Kidney (tissue), 14 donors: ENCODE results near the gene VAMP8. TPM values are rescaled to one million over a fixed set of nuclear protein-coding genes. Genes with fewer than 3 reads are reported as not detected.

Experiments
- DNase-seq, 5 donors: peaks; one replicate each; pipeline ENCODE4 v3.0.0-alpha.2; 2013 to 2020
- FAIRE-seq: peaks from 2 replicates; lab custom pipeline; 2012; peaks lifted over from hg19 to GRCh38; lab: Jason Lieb, UNC
- H3K27ac ChIP-seq, 2 donors: one replicate each; pipeline ENCODE4 v1.7.0; 2013; ENCODE audit warnings: low read depth in 2 of 2, low read length in 2 of 2, inconsistent platforms in 1 of 2
- H3K27me3 ChIP-seq: one replicate; pipeline ENCODE4 v1.7.1; 2013; ENCODE audit warnings: low read length, inconsistent platforms; ENCODE audit not compliant: control insufficient read depth, insufficient read depth
- H3K36me3 ChIP-seq, 3 donors: one replicate each; pipeline versions ENCODE4 v1.7.0 to v1.7.1; 2013; ENCODE audit warnings: low read length in 3 of 3, control low read depth in 1 of 3, inconsistent platforms in 1 of 3; ENCODE audit not compliant: insufficient read depth in 3 of 3, control insufficient read depth in 2 of 3
- H3K4me1 ChIP-seq, 3 donors: one replicate each; pipeline versions ENCODE4 v1.7.0 to v1.7.1; 2013; ENCODE audit warnings: low read length in 3 of 3, inconsistent platforms in 1 of 3, low read depth in 1 of 3; ENCODE audit not compliant: control insufficient read depth in 2 of 3, insufficient read depth in 2 of 3
- H3K4me3 ChIP-seq, 3 donors: one replicate each; pipeline versions ENCODE4 v1.7.0 to v1.8.1; 2013; ENCODE audit warnings: low read length in 3 of 3, control low read depth in 1 of 3, inconsistent platforms in 1 of 3
- H3K9ac ChIP-seq, 3 donors: one replicate each; pipeline versions ENCODE4 v1.7.0 to v1.7.1; 2013; ENCODE audit warnings: low read length in 3 of 3, control low read depth in 1 of 3, inconsistent platforms in 1 of 3
- H3K9me3 ChIP-seq, 3 donors: one replicate each; pipeline versions ENCODE4 v1.7.0 to v1.7.1; 2013; ENCODE audit warnings: low read length in 3 of 3, control low read depth in 1 of 3, inconsistent platforms in 1 of 3; ENCODE audit not compliant: control insufficient read depth in 2 of 3, insufficient read depth in 1 of 3
- intact Hi-C: fragments of 100-400 bp; cut with DNase I; formaldehyde crosslinking; loops from one replicate; pipeline ENCODE4 v1.11.1; 2022
- polyA plus RNA-seq: library from polyadenylated mRNA; stranded (reverse); fragments of 350-450 nt; fragmentation: Illumina TruSeq; extraction: RNeasy Lipid Tissue Mini Kit (QIAGEN cat#74804); gene quantifications from one replicate; pipeline ENCODE4 v1.2.3, GENCODE V29; 2014; ENCODE audit warnings: low read depth, low replicate concordance; ENCODE audit not compliant: insufficient read depth
- total RNA-seq: library from RNA; stranded (reverse); fragmentation: NEBNext Ultra II Directional; extraction: Animal tissue kit (Norgen Biotek cat#: 25700); gene quantifications from one replicate; pipeline ENCODE4 v1.2.1, GENCODE V29; 2021
- TF ChIP-seq, protein P1 (sequence below): IDR thresholded peaks from 3 replicates; pipeline ENCODE4 v1.5.1; 2012; ENCODE audit warnings: mild to moderate bottlenecking, moderate library complexity, borderline replicate concordance; ENCODE audit not compliant: insufficient read depth; ENCODE audit errors: extremely low read depth
- donor health status: control.
- donor health status: control.
- donor health status: control.
- donor health status: control.
- donor health status: control.
- donor health status: DM: yes; HTN: yes; CAD: no.
- donor health status: Normal renal cell carcinoma (clear cell type).

Gene VAMP8
- total and polyA plus RNA-seq, 2 donors from 2014 or later: 196 to 604 TPM

DNA sequence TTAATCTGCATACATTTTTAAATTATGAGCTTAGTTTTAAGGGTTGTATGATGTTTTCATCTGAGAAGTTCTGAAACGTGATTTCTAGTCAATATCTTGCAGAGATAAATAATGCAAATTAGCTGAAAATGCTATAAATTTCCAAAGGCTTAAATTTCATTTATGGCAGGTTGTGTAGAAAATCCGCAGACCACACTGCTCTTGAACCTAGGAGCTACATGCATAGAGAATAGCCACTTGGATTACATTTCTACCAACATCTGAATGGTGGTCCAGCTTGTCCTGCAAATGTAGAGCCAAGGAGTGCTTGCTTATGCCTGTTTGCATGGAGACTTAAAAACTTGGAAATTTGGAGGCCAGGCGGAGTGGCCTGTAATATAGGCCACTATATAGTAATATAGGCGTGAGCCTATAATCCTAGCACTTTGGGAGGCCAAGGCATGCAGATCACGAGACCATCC is 31.6 kb upstream of the VAMP8 start:
- FAIRE-seq: no peak
- no peak overlapping the region for H3K27ac ChIP-seq
- intact Hi-C loops: no loop called here
- H3K4me1 ChIP-seq: peaks cover 6 to 18% (median 6%) of the 10 kb centered on the region in 3 donors
- no peak for DNase-seq
- H3K4me3 ChIP-seq: no peak overlapping the region
- no peaks in the 10 kb centered on the region for H3K27me3 ChIP-seq
- no peak overlapping the region for H3K9ac ChIP-seq
- TF ChIP-seq, protein P1, sequence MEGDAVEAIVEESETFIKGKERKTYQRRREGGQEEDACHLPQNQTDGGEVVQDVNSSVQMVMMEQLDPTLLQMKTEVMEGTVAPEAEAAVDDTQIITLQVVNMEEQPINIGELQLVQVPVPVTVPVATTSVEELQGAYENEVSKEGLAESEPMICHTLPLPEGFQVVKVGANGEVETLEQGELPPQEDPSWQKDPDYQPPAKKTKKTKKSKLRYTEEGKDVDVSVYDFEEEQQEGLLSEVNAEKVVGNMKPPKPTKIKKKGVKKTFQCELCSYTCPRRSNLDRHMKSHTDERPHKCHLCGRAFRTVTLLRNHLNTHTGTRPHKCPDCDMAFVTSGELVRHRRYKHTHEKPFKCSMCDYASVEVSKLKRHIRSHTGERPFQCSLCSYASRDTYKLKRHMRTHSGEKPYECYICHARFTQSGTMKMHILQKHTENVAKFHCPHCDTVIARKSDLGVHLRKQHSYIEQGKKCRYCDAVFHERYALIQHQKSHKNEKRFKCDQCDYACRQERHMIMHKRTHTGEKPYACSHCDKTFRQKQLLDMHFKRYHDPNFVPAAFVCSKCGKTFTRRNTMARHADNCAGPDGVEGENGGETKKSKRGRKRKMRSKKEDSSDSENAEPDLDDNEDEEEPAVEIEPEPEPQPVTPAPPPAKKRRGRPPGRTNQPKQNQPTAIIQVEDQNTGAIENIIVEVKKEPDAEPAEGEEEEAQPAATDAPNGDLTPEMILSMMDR: no peak
- H3K9me3 ChIP-seq: no peaks in the 10 kb centered on the region
- H3K36me3 ChIP-seq: peaks cover 27 to 57% (median 39%) of the 10 kb centered on the region in 3 donors

DNA sequence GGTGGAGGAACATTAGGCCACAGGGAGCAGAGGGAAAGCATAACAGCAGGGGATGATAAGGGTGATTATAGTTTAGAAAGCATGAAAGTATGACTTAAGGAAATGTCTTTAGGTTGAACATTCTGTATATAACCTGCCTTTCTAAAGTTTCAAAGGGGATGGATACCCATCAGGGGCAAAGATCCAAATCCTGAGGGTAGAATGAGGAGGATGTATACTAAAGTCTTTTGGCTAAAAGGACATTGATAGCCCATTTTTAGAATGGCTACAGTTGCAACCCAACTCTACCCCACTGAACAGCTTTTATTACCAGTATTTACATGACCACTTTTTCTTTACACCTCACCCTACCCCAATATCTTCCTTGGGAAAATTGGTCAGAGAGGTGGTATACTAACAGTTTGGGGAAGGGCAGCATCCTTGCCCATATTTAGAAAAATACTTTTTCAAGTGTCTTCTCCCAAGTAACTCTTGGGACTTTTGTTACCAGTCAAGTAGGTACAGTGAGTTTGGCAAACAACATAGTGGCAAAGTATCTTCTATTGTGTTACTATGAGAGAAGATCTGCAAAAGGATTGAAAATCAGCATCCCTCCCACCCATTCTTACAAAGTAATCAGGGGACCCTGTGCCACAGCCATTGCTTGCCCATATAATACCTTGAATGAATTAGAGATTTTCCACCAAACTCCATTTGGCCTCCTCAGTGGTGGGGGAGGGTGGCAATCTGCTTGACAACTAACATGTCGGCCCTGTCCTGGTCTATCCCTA is 30.1 kb upstream of the VAMP8 start:
- no peaks in the 10 kb centered on the region for H3K27me3 ChIP-seq
- peaks cover 19 to 51% (median 31%) of the 10 kb centered on the region in 3 donors for H3K36me3 ChIP-seq
- no peak overlapping the region for H3K4me3 ChIP-seq
- no peak for DNase-seq
- intact Hi-C loops: no loop called here
- TF ChIP-seq, protein P1: no peak
- H3K9ac ChIP-seq: no peak overlapping the region
- no peak overlapping the region for H3K27ac ChIP-seq
- FAIRE-seq: no peak
- no peaks in the 10 kb centered on the region for H3K9me3 ChIP-seq
- peaks cover 0 to 11% (median 0%) of the 10 kb centered on the region in 3 donors for H3K4me1 ChIP-seq

DNA sequence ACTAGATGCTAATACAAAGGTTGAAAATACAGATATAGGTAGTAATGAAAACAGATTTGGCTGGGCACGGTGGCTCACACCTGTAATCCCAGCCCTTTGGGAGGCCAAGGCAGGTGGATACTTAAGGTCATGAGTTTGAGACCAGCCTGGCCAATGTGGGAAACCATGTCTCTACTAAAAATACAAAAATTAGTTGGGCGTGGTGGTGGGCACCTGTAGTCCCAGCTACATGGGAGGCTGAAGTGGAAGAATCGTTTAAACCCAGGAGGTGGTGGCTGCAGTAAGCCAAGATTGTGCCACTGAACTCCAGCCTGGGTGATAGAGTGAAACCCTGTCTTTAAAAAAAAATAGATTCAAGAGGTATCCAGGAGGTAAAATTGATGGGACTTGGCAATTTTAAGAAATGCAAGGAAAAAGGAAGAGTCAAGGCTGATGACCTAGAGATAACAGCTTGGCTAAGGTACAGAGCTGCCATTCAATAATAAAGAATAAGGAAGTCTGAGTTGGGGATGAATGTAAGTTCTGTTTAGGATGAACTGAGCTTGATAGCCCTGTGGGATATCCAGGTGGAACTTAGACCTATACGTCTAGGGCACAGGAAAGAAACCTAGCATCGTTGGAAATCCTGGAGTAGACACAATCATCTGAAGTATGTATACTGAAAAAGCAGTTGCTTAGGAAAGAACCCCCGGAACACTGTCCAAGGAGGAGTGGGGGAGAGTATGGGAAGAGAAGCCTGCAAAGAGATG is 29.4 kb upstream of the VAMP8 start:
- Histone ChIP-seq H3K4me3 (no peak overlapping the region), H3K27ac (no peak overlapping the region), H3K9ac (no peak overlapping the region), H3K36me3 (peaks cover 14 to 51% (median 28%) of the 10 kb centered on the region in 3 donors), H3K9me3 (no peaks in the 10 kb centered on the region), H3K27me3 (no peaks in the 10 kb centered on the region), H3K4me1 (peaks cover 0 to 8% (median 0%) of the 10 kb centered on the region in 3 donors)
- no peak for FAIRE-seq
- TF ChIP-seq, protein P1: no peak
- intact Hi-C loops: no loop called here
- no peak for DNase-seq
